NCI-H1417 (cell line): ENCODE measurements around the gene STRBP.

Experiments
- DNase-seq, 3 experiments: peaks; one replicate each; lab custom pipeline; 2025; lab: John Stamatoyannopoulos, UW

STRBP gene

DNA sequence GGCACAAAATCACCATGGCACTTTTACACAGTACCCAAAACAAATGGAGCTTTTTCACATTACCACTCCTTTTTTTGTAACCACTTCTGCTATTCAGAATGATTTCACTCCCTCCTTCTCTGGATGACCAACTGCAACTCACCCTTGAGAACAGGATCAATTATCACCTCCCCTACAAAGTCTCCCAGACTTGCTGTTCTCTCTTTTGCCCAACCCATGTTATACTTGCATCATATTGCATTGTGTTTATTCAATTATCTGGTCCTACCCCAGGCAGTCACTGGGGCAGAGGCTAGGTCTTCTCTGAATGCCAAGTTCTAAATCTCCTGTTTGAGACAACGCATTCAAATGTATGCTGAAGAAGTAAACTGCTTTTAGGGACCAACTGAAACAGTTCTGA is 139.0 kb downstream of the STRBP start:
- no peak for DNase-seq

DNA sequence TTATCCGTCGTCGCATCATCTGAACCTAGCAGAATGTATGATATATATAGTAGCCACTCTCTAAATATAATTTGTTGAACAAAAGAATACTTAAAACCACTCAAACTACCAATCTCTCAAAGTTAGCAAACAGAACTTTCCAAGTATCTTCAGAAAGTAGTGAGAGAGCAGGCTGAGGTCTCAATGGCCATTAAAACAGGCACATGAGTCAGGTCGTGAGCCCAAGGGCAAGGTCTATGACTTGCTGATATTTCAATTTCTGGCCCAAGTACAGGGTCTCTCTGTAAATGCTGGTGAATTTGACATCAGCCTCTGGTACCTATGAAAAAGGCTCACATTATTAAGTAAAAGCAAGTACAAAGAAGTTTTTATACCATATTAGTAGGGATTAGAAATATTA is 139.8 kb downstream of the STRBP start:
- DNase-seq: no peak

DNA sequence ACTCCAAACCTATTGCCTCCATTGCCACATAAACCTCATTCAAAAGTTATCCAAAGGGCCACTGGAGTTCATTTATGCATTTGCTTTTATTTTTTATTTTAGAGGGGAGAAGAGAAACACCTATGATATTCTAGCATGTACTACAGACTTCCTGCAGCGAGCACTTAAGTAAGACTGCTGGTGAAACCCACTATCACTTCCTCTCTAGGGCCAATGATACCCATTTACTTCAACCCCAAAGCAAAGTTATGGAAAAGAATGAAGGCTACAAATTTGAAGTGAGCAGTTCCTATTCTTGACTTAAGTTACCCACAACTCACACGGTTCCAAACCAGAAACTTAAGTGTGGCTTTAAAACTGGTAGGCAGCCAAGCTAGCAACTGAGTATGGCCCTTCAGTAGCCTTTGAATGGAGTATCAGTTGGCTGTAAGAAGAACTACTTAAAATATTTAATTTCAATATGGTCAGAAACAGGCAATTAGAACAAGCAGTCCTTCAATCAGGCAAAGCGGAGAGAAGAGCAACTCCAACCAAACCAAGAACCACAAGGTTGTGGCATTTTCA is 140.8 kb downstream of the STRBP start:
- DNase-seq: no peak

DNA sequence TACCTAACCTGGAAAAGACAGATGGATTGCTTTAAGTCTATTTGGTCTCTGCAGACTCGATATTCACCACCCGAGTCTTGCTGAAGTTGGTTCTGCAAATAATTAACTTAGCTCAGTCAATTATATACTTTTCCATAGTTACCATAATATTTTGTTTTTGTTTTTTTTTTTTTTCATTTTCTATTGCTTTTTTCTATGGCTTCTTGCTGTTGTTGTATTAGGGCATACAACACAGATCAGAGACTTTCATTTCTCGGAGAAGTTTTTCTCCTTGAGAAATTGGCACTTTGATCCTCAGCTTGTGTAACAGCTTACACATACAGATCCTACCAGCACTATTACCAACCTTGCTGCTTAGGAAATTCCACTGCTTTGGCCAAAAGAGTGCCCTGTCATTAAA is 146.9 kb downstream of the STRBP start:
- DNase-seq: no peak

DNA sequence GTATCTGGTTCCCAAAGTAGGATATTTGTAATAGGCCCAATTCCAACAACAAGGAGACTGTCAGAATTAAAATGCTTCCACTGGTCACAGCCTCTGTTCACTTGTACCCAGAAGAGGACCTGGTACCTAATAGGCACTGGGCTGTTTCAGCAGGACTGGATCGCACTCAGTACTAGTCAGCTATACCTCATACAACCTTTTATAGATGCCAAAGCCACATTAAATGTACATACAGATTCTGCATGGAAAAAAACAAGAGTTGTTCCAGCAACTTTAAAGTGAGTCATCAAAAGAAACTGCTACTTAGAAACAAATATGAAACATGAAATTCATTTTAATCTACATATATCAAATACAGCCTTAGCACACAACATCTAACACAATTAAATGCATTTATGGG is 147.4 kb downstream of the STRBP start:
- no peak for DNase-seq

DNA sequence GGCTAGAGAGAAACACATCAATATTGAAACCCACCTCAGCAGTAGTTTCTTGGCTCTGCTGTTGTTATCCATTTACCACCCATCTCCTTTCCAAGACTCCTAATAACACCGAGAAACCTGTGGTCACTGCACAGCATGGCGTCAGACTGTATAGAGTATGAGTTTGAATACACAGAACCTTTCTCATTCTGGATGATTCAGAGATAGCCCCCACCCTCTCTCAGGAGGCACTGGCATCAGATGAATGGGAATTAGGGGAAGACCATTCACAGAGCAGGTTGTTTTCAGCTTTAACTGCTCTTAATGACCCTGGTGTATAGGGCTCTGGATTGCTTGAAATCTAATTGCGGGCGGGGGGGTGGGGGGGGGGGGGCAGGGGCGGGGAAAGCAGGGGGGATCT is 148.3 kb downstream of the STRBP start:
- DNase-seq: peak in 1 of 3 experiments; percentile 10

DNA sequence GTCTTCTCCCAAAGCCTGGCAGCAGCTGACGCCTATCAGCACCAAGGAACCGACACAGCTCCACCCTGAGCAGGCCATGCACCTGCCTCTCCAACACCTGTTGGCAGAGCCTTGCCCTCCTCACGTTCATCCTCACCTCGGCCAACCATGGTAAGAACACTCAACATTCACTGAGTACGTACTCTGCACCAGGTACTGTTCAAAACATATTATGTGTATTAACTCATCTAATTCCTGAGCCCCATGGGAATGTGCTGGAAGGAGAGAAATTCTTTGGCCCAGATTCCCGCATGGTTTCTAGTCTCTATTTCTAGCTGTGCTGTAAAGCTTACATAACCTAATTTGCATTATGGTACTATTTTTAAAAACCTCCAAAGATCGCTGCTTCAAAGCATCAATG is 148.8 kb downstream of the STRBP start:
- DNase-seq: peak in 1 of 3 experiments; percentile 47

DNA sequence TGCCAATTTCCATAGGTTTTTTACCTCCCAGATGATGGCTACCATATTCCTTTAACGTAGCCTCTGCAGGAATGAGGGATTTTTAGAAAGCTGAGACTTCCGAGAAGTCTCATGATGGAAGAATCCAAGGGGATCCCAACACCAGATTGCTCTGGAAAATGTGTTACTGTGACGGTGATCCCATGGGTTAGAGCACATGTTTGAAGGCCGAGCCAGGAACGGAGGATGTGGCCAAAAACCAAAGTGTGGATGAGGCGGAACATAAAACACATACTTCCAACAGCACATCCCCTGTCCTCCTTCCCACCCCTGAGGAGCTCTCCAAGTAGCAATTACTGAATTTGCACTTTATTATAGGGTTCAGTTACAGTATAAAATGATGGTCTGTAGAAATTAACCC is 152.3 kb downstream of the STRBP start:
- DNase-seq: no peak

DNA sequence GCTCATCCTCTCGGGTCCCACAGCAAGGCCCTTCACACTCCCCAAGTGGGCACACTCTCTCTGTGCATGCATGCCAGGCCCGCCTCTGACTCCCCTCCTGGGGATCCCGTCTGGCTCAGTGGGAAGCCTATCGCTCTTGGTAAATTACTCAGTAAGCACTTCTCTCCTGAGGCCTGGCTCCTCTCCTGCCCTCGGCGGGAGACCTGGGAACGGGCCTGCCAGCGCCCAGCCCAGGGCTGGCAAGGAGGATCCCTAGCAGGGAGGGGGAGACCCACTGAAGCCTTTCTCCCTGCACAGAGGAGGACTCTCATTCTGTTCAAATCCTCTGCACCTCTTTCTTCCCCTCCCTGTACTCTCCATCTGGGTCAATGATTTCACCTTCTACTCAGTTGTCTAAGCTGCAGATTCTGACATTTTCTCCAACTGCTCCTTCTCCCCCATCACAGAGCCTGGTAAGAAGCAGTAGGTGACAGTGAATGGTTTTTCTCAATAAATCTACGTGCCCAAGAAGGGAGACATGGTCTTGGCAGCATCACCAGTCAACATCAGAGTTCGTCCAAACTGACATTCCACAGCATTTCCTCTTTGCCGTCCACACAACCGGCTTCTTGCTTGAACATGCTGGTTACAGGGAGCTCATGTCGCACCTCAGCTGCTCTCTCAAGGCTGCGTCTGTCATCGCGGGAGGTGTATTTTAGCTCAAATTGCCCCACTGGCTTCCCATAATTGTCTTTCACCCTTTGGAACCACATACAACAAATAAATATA is 153.1 kb downstream of the STRBP start:
- DNase-seq: no peak

DNA sequence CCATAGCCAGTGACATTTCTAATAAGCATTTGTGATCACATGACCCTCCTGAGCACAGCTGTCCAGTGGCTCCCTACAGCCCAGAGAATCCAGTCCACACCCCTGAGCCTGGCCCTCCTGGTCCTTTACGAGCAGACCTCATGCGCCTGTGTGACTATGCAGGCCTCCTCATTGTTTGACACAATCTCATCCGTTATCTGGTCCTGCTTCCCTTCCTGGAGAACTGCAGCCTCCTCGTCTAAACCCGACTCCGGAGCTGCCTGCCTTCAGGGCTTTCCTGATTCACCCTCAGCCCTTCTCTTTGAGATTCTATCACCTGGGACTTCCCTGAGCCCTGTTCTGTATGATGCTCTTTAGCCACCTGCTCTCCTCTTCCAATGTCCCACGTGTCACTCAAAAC is 155.2 kb downstream of the STRBP start:
- no peak for DNase-seq

DNA sequence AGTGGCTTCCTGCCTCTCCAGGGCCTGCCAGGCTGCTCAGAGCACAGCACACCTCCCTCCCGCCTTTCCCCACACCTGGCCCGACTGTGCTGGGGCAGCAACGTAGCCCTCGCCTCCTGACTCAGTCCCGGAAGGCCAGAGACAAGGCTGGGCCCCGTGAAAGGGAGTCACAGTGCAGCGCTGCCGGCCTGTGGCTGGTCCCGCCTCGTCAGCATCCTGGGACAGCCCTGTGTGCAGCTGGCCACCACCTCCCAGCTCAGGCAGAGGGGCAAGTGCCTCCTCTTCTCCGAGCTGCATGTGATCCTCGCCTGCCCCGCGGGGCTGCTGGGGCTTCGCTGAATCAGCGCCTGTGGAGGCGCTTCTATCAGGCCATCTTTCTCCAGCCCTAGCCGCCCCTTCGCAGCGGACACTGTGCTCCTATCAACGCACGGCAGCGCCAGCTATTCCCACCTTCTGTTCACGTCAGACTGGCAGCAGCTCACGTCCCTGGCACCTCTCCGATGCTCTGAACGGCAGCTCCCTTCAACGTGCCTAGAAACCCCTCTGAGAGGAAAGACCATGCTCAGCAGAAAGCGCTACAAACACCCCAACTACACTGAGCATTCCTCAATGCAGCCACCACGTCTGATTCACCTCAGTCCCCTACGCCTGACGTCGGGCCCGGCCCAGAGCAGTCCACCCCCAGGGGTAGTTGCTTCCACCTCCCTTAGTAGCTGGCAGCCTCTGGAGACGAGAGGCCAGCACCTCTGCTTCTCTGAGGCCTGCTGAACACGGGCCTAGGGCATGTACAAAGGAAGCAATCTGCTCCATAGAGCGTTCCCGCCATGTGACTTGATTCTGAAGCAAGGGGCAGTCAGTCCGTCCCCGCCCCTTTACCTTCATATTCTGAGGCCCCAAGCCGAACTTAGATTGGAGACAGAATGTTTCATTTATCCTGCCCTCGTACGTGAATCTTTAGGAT is 156.1 kb downstream of the STRBP start:
- no peak for DNase-seq

DNA sequence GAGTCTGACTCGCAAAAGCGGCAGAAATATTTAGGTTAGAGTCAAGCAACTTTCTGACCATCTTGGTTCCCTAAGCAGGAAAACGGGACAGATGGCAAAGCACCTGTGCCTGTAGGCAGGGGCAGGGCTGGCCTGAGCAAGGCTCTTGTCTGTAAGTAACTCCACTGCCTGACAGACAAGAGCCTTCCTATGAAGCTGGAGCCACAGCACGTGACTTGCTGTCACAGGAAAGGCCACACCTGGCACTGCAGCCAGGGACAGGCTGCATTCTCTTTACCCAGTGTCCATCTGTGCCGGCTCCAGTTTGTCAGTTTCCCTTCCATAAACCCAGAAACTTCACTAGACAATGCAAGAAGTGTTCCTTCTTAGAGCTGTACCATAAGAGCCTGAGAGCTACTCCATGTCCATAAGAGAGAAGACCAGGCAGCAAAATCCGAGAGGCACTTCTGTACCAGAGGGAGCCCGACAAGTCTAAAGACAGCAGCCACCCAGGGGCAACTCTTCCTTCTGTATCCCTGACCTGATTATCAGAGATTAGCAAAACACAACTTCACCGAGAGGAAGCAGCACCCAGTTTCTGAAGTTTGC is 156.9 kb downstream of the STRBP start:
- DNase-seq: peak in 1 of 3 experiments; percentile 19

DNA sequence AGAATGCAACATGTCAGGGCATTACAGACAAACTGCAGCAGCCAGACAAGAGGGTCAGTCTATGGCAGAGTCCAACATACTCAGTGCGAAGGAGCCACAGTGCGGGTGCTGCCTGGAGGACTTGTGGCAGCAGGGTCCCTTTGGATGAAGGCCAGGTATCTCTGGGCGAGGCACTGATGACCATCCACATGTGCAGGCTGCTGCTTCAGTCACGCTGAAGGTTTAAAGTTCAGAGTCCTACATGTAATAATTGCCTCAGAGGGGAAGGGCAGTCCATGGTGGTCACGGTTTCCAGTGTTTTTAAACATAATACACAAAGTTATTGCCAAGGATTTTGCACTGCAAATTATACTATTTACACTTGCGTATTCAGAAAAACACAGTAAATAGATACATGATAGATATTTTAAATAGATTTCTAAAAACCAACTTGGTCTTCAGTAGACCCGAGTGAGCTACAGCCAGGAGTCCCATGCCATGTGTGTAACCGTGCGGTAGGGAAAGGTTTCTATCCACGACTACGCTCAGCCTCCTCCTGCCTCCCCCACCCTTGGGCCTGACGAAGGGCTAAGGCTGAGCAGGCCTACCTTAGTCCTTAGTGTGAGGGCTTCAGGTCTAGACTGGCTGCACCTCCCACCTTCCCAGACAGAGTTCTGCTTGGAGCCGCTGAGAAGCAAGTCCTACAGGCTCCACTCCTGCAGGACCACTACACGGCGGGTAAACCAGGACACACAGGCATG is 158.7 kb downstream of the STRBP start:
- DNase-seq: no peak

DNA sequence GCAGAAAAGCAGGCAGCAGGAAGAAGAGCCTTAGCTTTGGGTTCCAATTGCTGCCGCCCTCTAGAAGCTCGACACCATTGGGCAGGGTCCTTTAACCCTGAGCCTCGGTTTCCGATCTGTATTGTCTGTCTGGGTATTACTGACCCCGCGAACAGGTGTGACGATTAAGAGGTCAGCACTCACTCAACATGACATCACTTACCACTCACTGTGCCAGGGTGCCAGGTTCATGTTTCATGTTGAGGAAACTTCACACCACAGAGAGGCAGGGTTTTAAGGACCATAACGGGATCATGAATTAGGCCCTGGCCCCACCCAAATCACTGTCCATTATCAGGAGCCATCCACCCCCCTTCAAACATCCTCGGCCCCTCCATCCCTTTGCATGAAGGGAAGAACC is 159.4 kb downstream of the STRBP start:
- DNase-seq: no peak

DNA sequence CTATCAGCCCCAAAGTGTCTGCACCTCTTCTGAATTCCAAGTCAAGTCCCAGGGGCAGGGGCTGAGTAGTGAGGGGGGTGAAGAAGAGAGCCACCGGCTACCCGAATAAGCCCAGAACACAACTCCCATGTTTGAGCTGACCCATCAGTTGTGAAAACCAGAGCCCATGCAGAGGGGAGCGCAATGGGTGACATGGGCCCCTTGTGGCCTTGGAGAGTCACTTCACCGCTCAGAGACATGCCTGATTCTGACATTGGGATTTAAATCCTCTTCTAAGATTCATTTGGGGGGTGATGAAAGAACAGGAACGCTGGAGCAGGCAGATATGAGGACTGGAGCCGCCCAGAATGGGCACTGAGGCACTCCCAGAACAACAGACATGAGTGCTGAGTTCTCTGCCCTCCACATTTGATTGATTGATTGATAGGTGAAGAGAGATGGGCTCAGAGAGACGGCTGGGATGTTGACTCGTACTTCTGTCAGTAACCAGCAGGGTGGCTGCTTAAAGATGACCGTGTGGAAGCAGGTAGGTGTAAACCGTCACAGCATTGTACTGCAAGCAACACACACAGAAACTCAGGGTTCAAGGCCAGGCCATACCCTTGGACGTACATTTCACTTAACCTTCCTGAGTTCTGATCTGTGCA is 160.6 kb downstream of the STRBP start:
- no peak for DNase-seq

DNA sequence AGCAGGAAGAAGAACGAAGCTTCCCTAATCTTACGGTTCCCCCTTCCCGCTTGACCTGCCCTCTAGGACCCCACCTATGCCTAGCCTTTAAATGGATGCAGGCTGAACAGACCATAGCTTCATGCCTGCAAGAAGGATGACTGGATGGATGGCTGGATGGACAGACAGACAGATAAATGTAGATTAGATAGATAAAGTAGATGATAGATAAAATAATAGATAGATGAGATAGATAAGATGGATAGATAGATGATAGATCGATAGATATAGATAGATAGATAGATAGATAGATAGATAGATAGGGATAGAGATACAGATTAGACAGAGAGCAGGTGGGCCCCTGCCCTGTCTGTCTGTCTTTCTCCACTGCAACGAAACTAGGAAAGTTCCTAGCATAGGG is 162.9 kb downstream of the STRBP start:
- no peak for DNase-seq

DNA sequence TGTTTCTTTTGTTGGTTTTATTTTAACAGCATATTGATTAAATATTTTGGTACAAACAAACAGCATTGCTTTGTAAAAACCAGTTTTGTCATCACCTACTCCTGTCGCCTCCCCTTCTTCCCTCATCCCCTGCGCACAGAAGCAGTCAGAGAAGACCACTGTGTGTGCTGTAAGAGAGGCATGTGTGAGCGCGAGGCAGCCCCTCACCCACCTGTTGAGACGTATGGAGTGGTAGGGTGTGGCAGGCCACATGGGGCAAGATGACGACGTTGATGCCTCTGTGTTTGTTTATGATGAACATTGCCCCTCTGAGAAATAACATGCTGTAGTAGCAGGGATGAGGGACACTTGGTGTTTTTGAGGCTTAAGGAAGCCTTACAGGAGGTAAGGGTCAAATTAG is 163.6 kb downstream of the STRBP start:
- DNase-seq: no peak

DNA sequence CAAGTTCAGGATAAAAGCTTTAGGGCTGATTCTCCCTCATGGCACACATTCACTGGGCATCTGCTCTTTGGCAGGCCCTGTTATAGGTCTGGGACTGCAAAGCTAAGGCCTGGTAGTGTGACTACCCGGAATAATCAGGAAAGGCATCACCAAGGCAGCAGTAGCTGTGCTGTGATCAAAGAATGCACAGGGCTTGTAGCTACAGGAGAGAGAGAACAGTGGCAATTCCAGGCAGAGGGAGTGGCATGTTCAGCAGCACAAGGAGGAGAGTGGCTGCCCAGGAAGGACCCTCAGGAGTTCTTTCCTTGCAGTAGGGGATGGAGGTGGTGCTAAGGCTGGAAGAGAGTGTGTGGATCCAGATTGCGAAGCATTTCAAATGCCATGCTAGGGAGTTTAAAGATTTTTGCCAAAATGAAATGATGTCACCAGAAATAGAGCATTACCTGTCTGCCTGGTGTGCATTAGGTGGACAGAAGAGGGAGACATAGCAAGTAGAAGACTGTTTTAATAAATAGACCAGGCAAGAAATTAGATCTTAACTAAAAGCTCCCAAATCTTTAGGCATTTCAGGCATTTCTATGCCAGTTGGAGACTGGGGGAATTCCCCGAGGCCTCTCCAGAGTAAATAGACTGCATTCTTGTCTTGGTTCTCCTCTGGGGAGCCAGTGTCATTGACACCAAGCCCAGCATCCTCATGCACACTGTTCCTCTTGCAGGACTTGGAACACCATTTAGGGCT is 165.8 kb downstream of the STRBP start:
- DNase-seq: peak in 1 of 3 experiments; percentile 21

DNA sequence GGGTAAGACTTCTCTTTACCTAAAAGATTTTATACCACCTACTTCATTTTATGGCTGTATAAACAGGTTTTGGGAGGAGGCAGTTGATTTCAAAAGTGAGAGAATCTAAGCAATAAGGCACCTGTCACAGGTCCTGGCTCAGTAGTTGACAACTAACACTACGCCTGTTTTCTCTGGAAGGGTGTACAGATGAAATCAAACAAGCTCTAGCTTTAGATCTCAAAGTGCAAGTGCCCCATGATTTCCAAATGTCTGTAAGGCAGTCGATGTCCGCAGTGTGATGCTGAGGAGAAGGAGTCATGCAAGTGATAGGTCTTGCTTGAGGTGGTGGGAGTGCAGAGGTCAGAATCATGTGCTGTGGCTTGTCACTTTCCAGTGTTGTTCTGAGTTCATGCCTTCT is 168.8 kb downstream of the STRBP start:
- DNase-seq: no peak

DNA sequence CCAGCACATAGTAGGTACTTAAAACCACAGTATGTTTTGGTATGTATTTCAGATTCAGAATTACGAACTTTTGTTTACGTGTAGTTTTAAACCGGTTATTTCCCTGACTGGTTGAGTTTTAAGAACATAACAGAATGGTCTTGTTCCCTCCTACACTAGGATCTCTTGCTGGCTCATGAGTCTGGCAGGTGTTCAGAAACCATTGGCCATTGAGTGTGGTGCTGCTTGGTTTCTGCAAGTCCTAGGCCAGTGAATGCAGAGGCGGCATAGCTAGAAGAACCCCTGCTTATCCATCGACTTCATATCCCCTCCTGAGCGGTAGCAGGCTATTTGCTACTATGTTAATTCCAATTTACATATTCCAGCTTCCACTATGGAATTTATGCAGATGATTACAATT is 169.3 kb downstream of the STRBP start:
- DNase-seq: no peak

DNA sequence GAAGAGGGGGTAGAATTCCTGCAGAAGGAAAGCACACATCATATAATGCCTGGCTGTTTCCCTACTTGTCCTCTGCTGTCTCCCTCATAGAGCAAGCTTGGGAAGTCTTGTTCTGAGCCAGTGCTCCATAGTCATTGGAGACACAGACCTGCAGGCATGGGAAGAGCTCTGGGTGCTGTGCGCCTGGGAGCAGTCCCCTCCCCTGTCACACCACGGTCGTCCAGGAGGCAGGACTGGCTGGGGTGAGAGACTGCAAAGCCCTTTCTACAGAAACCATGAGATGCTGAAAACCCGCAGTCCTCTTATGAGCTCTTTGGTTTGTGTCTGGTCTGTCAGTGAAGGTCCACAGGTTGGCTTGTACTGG is 170.3 kb downstream of the STRBP start:
- DNase-seq: no peak
